Endothelial cell of umbilical vein (primary cell): ENCODE measurements around the gene WDR86.

Experiments used
- EZH2 ChIP-seq: IDR thresholded peaks from 2 replicates; pipeline ENCODE4 v1.6.1; 2012; ENCODE audit warnings: borderline replicate concordance, low read depth, mild to moderate bottlenecking, moderate library complexity, low read length, inconsistent platforms; ENCODE audit not compliant: severe bottlenecking
- FOS ChIP-seq: IDR thresholded peaks from 2 replicates; pipeline ENCODE4 v1.6.1; 2011; ENCODE audit warnings: mild to moderate bottlenecking, low read length, moderate library complexity, borderline replicate concordance; ENCODE audit not compliant: insufficient read depth
- GATA2 ChIP-seq: IDR thresholded peaks from 2 replicates; pipeline ENCODE4 v1.7.0; 2011; ENCODE audit warnings: low read depth, mild to moderate bottlenecking, moderate library complexity, mixed read lengths, low read length; ENCODE audit not compliant: insufficient read length, insufficient read depth
- JUN ChIP-seq: IDR thresholded peaks from 2 replicates; pipeline ENCODE4 v1.6.1; 2011; ENCODE audit warnings: borderline replicate concordance, low read depth; ENCODE audit not compliant: insufficient read length, insufficient read depth
- MYC ChIP-seq: IDR thresholded peaks from one replicate; pipeline ENCODE4 v1.6.1; 2011; ENCODE audit warnings: mild to moderate bottlenecking, low read depth, low read length
- POLR2A ChIP-seq: IDR thresholded peaks from 2 replicates; pipeline ENCODE4 v1.6.1; 2012; ENCODE audit warnings: low read depth, mild to moderate bottlenecking, control low read depth, low read length
- POLR2AphosphoS5 ChIP-seq: IDR thresholded peaks from 2 replicates; pipeline ENCODE4 v1.6.1; 2012; ENCODE audit warnings: low read depth, mild to moderate bottlenecking, control low read depth, low read length, moderate library complexity; ENCODE audit not compliant: insufficient read depth
- TF ChIP-seq, protein P1 (sequence below), 2 donors: IDR thresholded peaks; 1 replicate in 1 of 2; 2 replicates in 1 of 2; pipeline ENCODE4 v1.5.1; 2011; ENCODE audit warnings: low read length in 2 of 2, mild to moderate bottlenecking in 2 of 2, moderate library complexity in 2 of 2, control low read depth in 1 of 2, inconsistent platforms in 1 of 2, low read depth in 1 of 2; ENCODE audit not compliant: insufficient read depth in 1 of 2; ENCODE audit errors: extremely low read depth in 1 of 2
- TF ChIP-seq, protein P2 (sequence below): IDR thresholded peaks from 2 replicates; pipeline ENCODE4 v1.6.1; 2011; ENCODE audit not compliant: insufficient read depth, insufficient read length

- TF ChIP-seq, protein P1, sequence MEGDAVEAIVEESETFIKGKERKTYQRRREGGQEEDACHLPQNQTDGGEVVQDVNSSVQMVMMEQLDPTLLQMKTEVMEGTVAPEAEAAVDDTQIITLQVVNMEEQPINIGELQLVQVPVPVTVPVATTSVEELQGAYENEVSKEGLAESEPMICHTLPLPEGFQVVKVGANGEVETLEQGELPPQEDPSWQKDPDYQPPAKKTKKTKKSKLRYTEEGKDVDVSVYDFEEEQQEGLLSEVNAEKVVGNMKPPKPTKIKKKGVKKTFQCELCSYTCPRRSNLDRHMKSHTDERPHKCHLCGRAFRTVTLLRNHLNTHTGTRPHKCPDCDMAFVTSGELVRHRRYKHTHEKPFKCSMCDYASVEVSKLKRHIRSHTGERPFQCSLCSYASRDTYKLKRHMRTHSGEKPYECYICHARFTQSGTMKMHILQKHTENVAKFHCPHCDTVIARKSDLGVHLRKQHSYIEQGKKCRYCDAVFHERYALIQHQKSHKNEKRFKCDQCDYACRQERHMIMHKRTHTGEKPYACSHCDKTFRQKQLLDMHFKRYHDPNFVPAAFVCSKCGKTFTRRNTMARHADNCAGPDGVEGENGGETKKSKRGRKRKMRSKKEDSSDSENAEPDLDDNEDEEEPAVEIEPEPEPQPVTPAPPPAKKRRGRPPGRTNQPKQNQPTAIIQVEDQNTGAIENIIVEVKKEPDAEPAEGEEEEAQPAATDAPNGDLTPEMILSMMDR (IDR thresholded peaks at IDR 0.05; ENCODE audit: extremely low read depth in 1 of 2, insufficient read depth in 1 of 2, low read depth in 1 of 2, low read length in 2 of 2), result no peak
- TF ChIP-seq FOS (no peak), POLR2A (no peak), EZH2 (no peak), POLR2AphosphoS5 (no peak), MYC (no peak), JUN (no peak), GATA2 (no peak)
- TF ChIP-seq, protein P2, sequence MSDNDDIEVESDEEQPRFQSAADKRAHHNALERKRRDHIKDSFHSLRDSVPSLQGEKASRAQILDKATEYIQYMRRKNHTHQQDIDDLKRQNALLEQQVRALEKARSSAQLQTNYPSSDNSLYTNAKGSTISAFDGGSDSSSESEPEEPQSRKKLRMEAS, result no peak
Measured at GRCh38 chr7:151405056-151405455, 4.8 kb downstream of the WDR86 start.
